Neuronal stem cell (in vitro differentiated cells): Measurements from ENCODE around the gene RTL10.

Experiments
- DNase-seq: peaks from one replicate; pipeline ENCODE4 v3.0.0-alpha.2; 2013; ENCODE audit warnings: low spot score
- H2AFZ ChIP-seq: one replicate; pipeline ENCODE4 v1.6.1; 2013; ENCODE audit warnings: mild to moderate bottlenecking, low read length, inconsistent platforms
- H2AK5ac ChIP-seq: 2 replicates; pipeline ENCODE4 v1.6.1; 2013; ENCODE audit warnings: low read depth, mild to moderate bottlenecking, inconsistent platforms, low read length, moderate library complexity, mixed read lengths
- H2BK120ac ChIP-seq: 2 replicates; pipeline ENCODE4 v1.6.1; 2013; ENCODE audit warnings: low read depth, mild to moderate bottlenecking, inconsistent platforms, low read length, moderate library complexity, mixed read lengths
- H2BK12ac ChIP-seq: one replicate; pipeline ENCODE4 v1.6.1; 2013; ENCODE audit warnings: low read length, inconsistent platforms
- H2BK15ac ChIP-seq: 2 replicates; pipeline ENCODE4 v1.6.1; 2013; ENCODE audit warnings: mild to moderate bottlenecking, low read length, inconsistent platforms, mixed read lengths
- H2BK5ac ChIP-seq: one replicate; pipeline ENCODE4 v1.6.1; 2013; ENCODE audit warnings: inconsistent platforms, mild to moderate bottlenecking, low read length, moderate library complexity
- H3K14ac ChIP-seq: one replicate; pipeline ENCODE4 v1.6.1; 2013; ENCODE audit warnings: low read length, inconsistent platforms
- H3K18ac ChIP-seq: 2 replicates; pipeline ENCODE4 v1.6.1; 2013; ENCODE audit warnings: low read length, inconsistent platforms
- H3K23ac ChIP-seq: 2 replicates; pipeline ENCODE4 v1.6.1; 2013; ENCODE audit warnings: low read depth, mild to moderate bottlenecking, mixed read lengths, low read length, inconsistent platforms; ENCODE audit not compliant: poor library complexity
- H3K27ac ChIP-seq: replicated peaks from 3 replicates; pipeline ENCODE4 v1.5.1; 2013; ENCODE audit warnings: low read length, inconsistent platforms
- H3K27me3 ChIP-seq, 3 experiments: 2 replicates each; pipeline ENCODE4 v1.6.1; 2013; ENCODE audit warnings: low read length in 3 of 3, mild to moderate bottlenecking in 2 of 3, inconsistent platforms in 1 of 3, low read depth in 1 of 3, mixed read lengths in 1 of 3, moderate library complexity in 1 of 3; ENCODE audit not compliant: control insufficient read depth in 3 of 3, insufficient read depth in 3 of 3
- H3K36me3 ChIP-seq, 2 donors: replicated peaks in 1 of 2; 2 replicates each; pipeline ENCODE4 v1.6.1; 2013; ENCODE audit warnings: low read length in 2 of 2; ENCODE audit not compliant: control insufficient read depth in 2 of 2, insufficient read depth in 2 of 2
- H3K4ac ChIP-seq: 2 replicates; pipeline ENCODE4 v1.6.1; 2013; ENCODE audit warnings: inconsistent platforms, mild to moderate bottlenecking, low read length, moderate library complexity
- H3K4me1 ChIP-seq, 2 donors: 1 replicate in 1 of 2; 2 replicates in 1 of 2; pipeline ENCODE4 v1.6.1; 2013; ENCODE audit warnings: low read length in 2 of 2, low read depth in 1 of 2; ENCODE audit not compliant: control insufficient read depth in 2 of 2, insufficient read depth in 1 of 2
- H3K4me2 ChIP-seq: one replicate; pipeline ENCODE4 v1.6.1; 2013; ENCODE audit warnings: mild to moderate bottlenecking, low read length, inconsistent platforms; ENCODE audit not compliant: insufficient read depth, poor library complexity, severe bottlenecking
- H3K4me3 ChIP-seq, 2 donors: 2 replicates each; pipeline ENCODE4 v1.5.1; 2013; ENCODE audit warnings: low read length in 2 of 2, mild to moderate bottlenecking in 2 of 2, inconsistent platforms in 1 of 2, moderate library complexity in 1 of 2
- H3K79me1 ChIP-seq: one replicate; pipeline ENCODE4 v1.6.1; 2013; ENCODE audit warnings: low read depth, mild to moderate bottlenecking, inconsistent platforms, low read length, moderate library complexity
- H3K9ac ChIP-seq: one replicate; pipeline ENCODE4 v1.6.1; 2013; ENCODE audit warnings: mild to moderate bottlenecking, low read depth, low read length, inconsistent platforms; ENCODE audit not compliant: poor library complexity
- H3K9me3 ChIP-seq, 2 donors: replicated peaks in 1 of 2; 2 replicates each; pipeline versions ENCODE3 to v1.6.1; 2013; ENCODE audit warnings: low read length in 2 of 2, mild to moderate bottlenecking in 2 of 2, inconsistent platforms in 1 of 2, low read depth in 1 of 2, mixed read lengths in 1 of 2, moderate library complexity in 1 of 2; ENCODE audit not compliant: control insufficient read depth in 2 of 2, insufficient read depth in 1 of 2
- H4K8ac ChIP-seq: one replicate; pipeline ENCODE4 v1.6.1; 2013; ENCODE audit warnings: low read depth, mild to moderate bottlenecking, inconsistent platforms, low read length, moderate library complexity
- H4K91ac ChIP-seq: one replicate; pipeline ENCODE4 v1.6.1; 2013; ENCODE audit warnings: low read length, low read depth, mild to moderate bottlenecking, inconsistent platforms; ENCODE audit not compliant: poor library complexity
- WGBS, 2 donors: extraction: QIAGEN DNeasy Blood & Tissue Kit; methylation state at CpG; one replicate each; pipeline ENCODE4 v1.1.7; 2013; ENCODE audit warnings: missing lambda C conversion rate in 2 of 2, mixed read lengths in 1 of 2; ENCODE audit not compliant: insufficient read length in 2 of 2, insufficient replicate concordance in 1 of 2; ENCODE audit errors: extremely low coverage in 2 of 2; 5-methylcytosine and 5-hydroxymethylcytosine counted together

RTL10 gene

GRCh38 chr22:19865141-19865829 lies 10.6 kb upstream of the RTL10 start:
- WGBS, 2 donors = no CpG with 5 or more reads among the region's 12 CpGs
- no peak overlapping the region for H3K14ac ChIP-seq
- no peak for DNase-seq

GRCh38 chr22:19864538-19865106 lies 9.9 kb upstream of the RTL10 start:
- Histone ChIP-seq H3K27me3 (no peaks in the 10 kb centered on the region), H3K18ac (no peak overlapping the region), H3K14ac (no peak overlapping the region), H2BK12ac (no peak overlapping the region), H3K79me1 (no peaks in the 10 kb centered on the region), H4K91ac (no peak overlapping the region), H3K4ac (no peak overlapping the region), H3K4me1 (no peaks in the 10 kb centered on the region), H2BK15ac (no peak overlapping the region), H3K36me3 (no peaks in the 10 kb centered on the region), H3K4me3 (no peak overlapping the region), H2AK5ac (no peak overlapping the region), H2AFZ (no peak overlapping the region), H3K9ac (no peak overlapping the region), H2BK120ac (no peak overlapping the region), H3K9me3 (no peaks in the 10 kb centered on the region), H4K8ac (no peak overlapping the region), H2BK5ac (no peak overlapping the region), H3K4me2 (no peak overlapping the region), H3K27ac (no peak overlapping the region), H3K23ac (no peak overlapping the region)
- no peak for DNase-seq
- no CpG with 5 or more reads among the region's 5 CpGs for WGBS, 2 donors

More at GRCh38 chr22:19865141-19865829, 10.6 kb upstream of the RTL10 start:
- H3K18ac ChIP-seq = no peak overlapping the region
- H3K4me1 ChIP-seq = no peaks in the 10 kb centered on the region
- H4K91ac ChIP-seq = no peak overlapping the region
- H3K9ac ChIP-seq = no peak overlapping the region
- H2BK15ac ChIP-seq = no peak overlapping the region
- no peak overlapping the region for H3K4me3 ChIP-seq
- H2BK5ac ChIP-seq = no peak overlapping the region
- no peak overlapping the region for H2AK5ac ChIP-seq
- H2BK120ac ChIP-seq = no peak overlapping the region
- H3K4me2 ChIP-seq = no peak overlapping the region
- H3K36me3 ChIP-seq = no peaks in the 10 kb centered on the region
- no peaks in the 10 kb centered on the region for H3K9me3 ChIP-seq
- H2AFZ ChIP-seq = no peak overlapping the region
- no peak overlapping the region for H3K4ac ChIP-seq
- H3K27ac ChIP-seq = no peak overlapping the region
- H4K8ac ChIP-seq = no peak overlapping the region
- no peaks in the 10 kb centered on the region for H3K27me3 ChIP-seq
- H3K79me1 ChIP-seq = peaks cover 1% of the 10 kb centered on the region
- no peak overlapping the region for H3K23ac ChIP-seq
- no peak overlapping the region for H2BK12ac ChIP-seq

- Histone ChIP-seq H4K91ac (no peak overlapping the region), H3K23ac (no peak overlapping the region), H2BK12ac (no peak overlapping the region), H3K14ac (no peak overlapping the region), H2BK15ac (no peak overlapping the region), H3K9ac (no peak overlapping the region), H3K4ac (no peak overlapping the region), H3K4me1 (no peaks in the 10 kb centered on the region), H2BK5ac (no peak overlapping the region), H3K4me3 (no peak overlapping the region), H3K36me3 (no peaks in the 10 kb centered on the region), H3K79me1 (no peaks in the 10 kb centered on the region), H3K27me3 (no peaks in the 10 kb centered on the region), H2AFZ (no peak overlapping the region), H4K8ac (no peak overlapping the region), H3K18ac (no peak overlapping the region), H3K27ac (no peak overlapping the region), H2BK120ac (no peak overlapping the region), H3K9me3 (no peaks in the 10 kb centered on the region), H2AK5ac (no peak overlapping the region), H3K4me2 (no peak overlapping the region)
- WGBS, 2 donors = no CpG with 5 or more reads among the region's 5 CpGs
- no peak for DNase-seq
These were observed 8.9 kb upstream of the RTL10 start for GRCh38 chr22:19863571-19863970.

GRCh38 chr22:19862619-19863246 lies 8.1 kb upstream of the RTL10 start:
- Histone ChIP-seq H3K4me1 (no peaks in the 10 kb centered on the region), H3K23ac (no peak overlapping the region), H3K27ac (no peak overlapping the region), H3K9ac (no peak overlapping the region), H3K18ac (no peak overlapping the region), H2BK15ac (no peak overlapping the region), H3K27me3 (no peaks in the 10 kb centered on the region), H3K14ac (no peak overlapping the region), H4K91ac (no peak overlapping the region), H4K8ac (no peak overlapping the region), H2BK5ac (no peak overlapping the region), H3K4ac (no peak overlapping the region), H3K36me3 (no peaks in the 10 kb centered on the region), H3K79me1 (no peaks in the 10 kb centered on the region), H2BK120ac (no peak overlapping the region), H3K4me2 (no peak overlapping the region), H2BK12ac (no peak overlapping the region), H3K4me3 (no peak overlapping the region), H2AFZ (no peak overlapping the region), H2AK5ac (no peak overlapping the region), H3K9me3 (no peaks in the 10 kb centered on the region)
- no peak for DNase-seq
- WGBS, 2 donors = no CpG with 5 or more reads among the region's 13 CpGs
